Large intestine (tissue), 12 donors: ENCODE data around the gene GAGE12J. TPM values are rescaled to one million over a fixed set of nuclear protein-coding genes. Genes with fewer than 3 reads are reported as not detected.
"Not testable (repeated sequence)": the region's sequence is repeated elsewhere in the genome, so short reads cannot be mapped to it uniquely, and the experiment has no call there.

Experiments
- DNase-seq, 2 donors: peaks; one replicate each; pipeline versions ENCODE4 v3.0.0 to v3.0.0-alpha.2; 2013
- H3K27ac ChIP-seq: one replicate; pipeline ENCODE4 v1.5.1; 2013; ENCODE audit warnings: low read length
- H3K27me3 ChIP-seq: 2 replicates; pipeline ENCODE4 v1.6.1; 2013; ENCODE audit warnings: low read length; ENCODE audit not compliant: control insufficient read depth, insufficient read depth
- H3K36me3 ChIP-seq: 2 replicates; pipeline ENCODE4 v1.6.1; 2013; ENCODE audit warnings: low read length; ENCODE audit not compliant: control insufficient read depth, insufficient read depth
- H3K4me1 ChIP-seq: one replicate; pipeline ENCODE4 v1.6.1; 2013; ENCODE audit warnings: low read length; ENCODE audit not compliant: control insufficient read depth, insufficient read depth
- H3K4me3 ChIP-seq: one replicate; pipeline ENCODE4 v1.5.1; 2013; ENCODE audit warnings: low read length
- H3K9me3 ChIP-seq: one replicate; pipeline ENCODE4 v1.6.1; 2013; ENCODE audit warnings: mild to moderate bottlenecking, low read depth, low read length, moderate library complexity; ENCODE audit not compliant: control insufficient read depth
- WGBS: methylation state at CpG from one replicate; pipeline ENCODE4 v1.1.5; 2013; ENCODE audit warnings: low lambda C conversion rate; ENCODE audit not compliant: insufficient coverage; 5-methylcytosine and 5-hydroxymethylcytosine counted together
- long read RNA-seq, 11 donors: transcript quantifications; one replicate each; lab custom pipeline, GENCODE V29; 2026
- polyA plus RNA-seq: library from polyadenylated mRNA; unstranded; fragments of 120-200 nt; gene quantifications from one replicate; pipeline ENCODE4 v1.2.1, GENCODE V29; 2013

The GAGE12J gene
- polyA plus RNA-seq: not detected
- long read RNA-seq, donor 1: 0 reads
- long read RNA-seq, donor 2: 0 reads
- long read RNA-seq, donor 3: 0 reads
- long read RNA-seq, donor 4: 0 reads
- long read RNA-seq, donor 5: 0 reads
- long read RNA-seq, donor 6: 0 reads
- long read RNA-seq, donor 7: 0 reads
- long read RNA-seq, donor 8: 0 reads
- long read RNA-seq, donor 9: 0 reads
- long read RNA-seq, donor 10: 0 reads
- long read RNA-seq, donor 11: 0 reads

GRCh38 chrX:49321737-49322136 is at the start of gene GAGE12J:
Gene GAGE12J (plus strand): TSS chrX:49322037. CDS start chrX:49323194, 1,157 bp downstream.
- WGBS: no CpG with 5 or more reads among the region's 16 CpGs
- H3K9me3 ChIP-seq, H3K4me1 ChIP-seq, H3K27me3 ChIP-seq, H3K36me3 ChIP-seq, DNase-seq, H3K4me3 ChIP-seq, H3K27ac ChIP-seq: not testable (repeated sequence)

GRCh38 chrX:49272421-49272820 is 49.4 kb upstream of the GAGE12J start:
- WGBS: no CpG with 5 or more reads among the region's 6 CpGs
- no peak overlapping the region for H3K27ac ChIP-seq

GRCh38 chrX:49273181-49273727 is 48.6 kb upstream of the GAGE12J start:
- WGBS: no CpG with 5 or more reads among the region's 8 CpGs
- peaks cover 8% of the 10 kb centered on the region for H3K4me1 ChIP-seq
- DNase-seq: no peak
- H3K36me3 ChIP-seq: no peaks in the 10 kb centered on the region
- H3K27ac ChIP-seq: no peak overlapping the region
- H3K4me3 ChIP-seq: no peak overlapping the region
- peaks cover 5% of the 10 kb centered on the region for H3K9me3 ChIP-seq
- no peaks in the 10 kb centered on the region for H3K27me3 ChIP-seq

More at GRCh38 chrX:49272421-49272820, 49.4 kb upstream of the GAGE12J start:
- Histone ChIP-seq H3K36me3 (no peaks in the 10 kb centered on the region), H3K9me3 (peaks cover 5% of the 10 kb centered on the region), H3K27me3 (no peaks in the 10 kb centered on the region), H3K4me1 (peaks cover 10% of the 10 kb centered on the region), H3K4me3 (no peak overlapping the region)
- no peak for DNase-seq

GRCh38 chrX:49276207-49276606 is 45.6 kb upstream of the GAGE12J start:
- H3K27me3 ChIP-seq: no peaks in the 10 kb centered on the region
- H3K36me3 ChIP-seq: no peaks in the 10 kb centered on the region
- H3K9me3 ChIP-seq: no peaks in the 10 kb centered on the region
- DNase-seq: no peak
- no peak overlapping the region for H3K4me3 ChIP-seq
- no CpG with 5 or more reads among the region's 1 CpG for WGBS
- H3K4me1 ChIP-seq: no peaks in the 10 kb centered on the region
- H3K27ac ChIP-seq: no peak overlapping the region

GRCh38 chrX:49276671-49277534 is 44.9 kb upstream of the GAGE12J start:
- no CpG with 5 or more reads among the region's 19 CpGs for WGBS
- Histone ChIP-seq H3K27ac (no peak overlapping the region), H3K4me1 (no peaks in the 10 kb centered on the region), H3K27me3 (no peaks in the 10 kb centered on the region), H3K4me3 (no peak overlapping the region), H3K9me3 (no peaks in the 10 kb centered on the region), H3K36me3 (no peaks in the 10 kb centered on the region)
- no peak for DNase-seq

GRCh38 chrX:49277535-49277830 is 44.4 kb upstream of the GAGE12J start:
- no peaks in the 10 kb centered on the region for H3K27me3 ChIP-seq
- H3K4me3 ChIP-seq: no peak overlapping the region
- no peaks in the 10 kb centered on the region for H3K9me3 ChIP-seq
- no peaks in the 10 kb centered on the region for H3K36me3 ChIP-seq
- no peak overlapping the region for H3K27ac ChIP-seq
- H3K4me1 ChIP-seq: no peaks in the 10 kb centered on the region
- WGBS: no CpG with 5 or more reads among the region's 3 CpGs
- no peak for DNase-seq

GRCh38 chrX:49278081-49278480 is 43.8 kb upstream of the GAGE12J start:
- H3K4me1 ChIP-seq: no peaks in the 10 kb centered on the region
- 100% methylated on average over 1 of the region's 3 CpGs for WGBS
- no peak for DNase-seq
- H3K4me3 ChIP-seq: no peak overlapping the region
- no peak overlapping the region for H3K27ac ChIP-seq
- no peaks in the 10 kb centered on the region for H3K27me3 ChIP-seq
- H3K9me3 ChIP-seq: no peaks in the 10 kb centered on the region
- no peaks in the 10 kb centered on the region for H3K36me3 ChIP-seq

GRCh38 chrX:49282647-49283011 is 39.2 kb upstream of the GAGE12J start:
- no peaks in the 10 kb centered on the region for H3K27me3 ChIP-seq
- no peaks in the 10 kb centered on the region for H3K4me1 ChIP-seq
- peak in 1 of 2 donors; percentile 21 for DNase-seq
- WGBS: no CpG with 5 or more reads among the region's 11 CpGs
- H3K4me3 ChIP-seq: no peak overlapping the region
- no peak overlapping the region for H3K27ac ChIP-seq
- H3K36me3 ChIP-seq: peaks cover 2% of the 10 kb centered on the region
- no peaks in the 10 kb centered on the region for H3K9me3 ChIP-seq

- Histone ChIP-seq H3K4me3 (no peak overlapping the region), H3K9me3 (no peaks in the 10 kb centered on the region), H3K36me3 (peaks cover 2% of the 10 kb centered on the region), H3K27me3 (no peaks in the 10 kb centered on the region), H3K4me1 (no peaks in the 10 kb centered on the region), H3K27ac (no peak overlapping the region)
- 83% methylated on average over 1 of the region's 3 CpGs for WGBS
- no peak for DNase-seq
Observed at GRCh38 chrX:49284212-49284611, 37.6 kb upstream of the GAGE12J start.

- H3K27ac ChIP-seq: no peak overlapping the region
- no peaks in the 10 kb centered on the region for H3K4me1 ChIP-seq
- H3K36me3 ChIP-seq: peaks cover 2% of the 10 kb centered on the region
- H3K4me3 ChIP-seq: no peak overlapping the region
- no peaks in the 10 kb centered on the region for H3K27me3 ChIP-seq
- no peak for DNase-seq
- no peaks in the 10 kb centered on the region for H3K9me3 ChIP-seq
- no CpG with 5 or more reads among the region's 18 CpGs for WGBS
Observed at GRCh38 chrX:49286136-49286535, 35.7 kb upstream of the GAGE12J start.
